SK-MEL-5 (cell line): ENCODE results near the gene NABP1. TPM values are rescaled to one million over a fixed set of nuclear protein-coding genes. Genes with fewer than 3 reads are reported as not detected.

Source experiments
- DNase-seq: peaks from one replicate; pipeline ENCODE4 v3.0.0-alpha.2; 2016; ENCODE audit warnings: low read depth, low spot score
- in situ Hi-C: cut with HindIII; loops from 2 replicates; pipeline ENCODE4 v1.10.0; 2016; ENCODE audit warnings: low sequenced_read_pairs, high pct_unique_total_duplicates, low pct_unique_long_range_greater_than_20kb
- total RNA-seq: library from RNA; depleted of rRNA; stranded (reverse); fragments of >200 nt; shearing (Covaris generic); gene quantifications from 2 replicates; pipeline ENCODE4 v1.2.3, GENCODE V29; 2014

The NABP1 gene
- total RNA-seq, 1 experiment from 2014 or later: 27.7 TPM

DNA sequence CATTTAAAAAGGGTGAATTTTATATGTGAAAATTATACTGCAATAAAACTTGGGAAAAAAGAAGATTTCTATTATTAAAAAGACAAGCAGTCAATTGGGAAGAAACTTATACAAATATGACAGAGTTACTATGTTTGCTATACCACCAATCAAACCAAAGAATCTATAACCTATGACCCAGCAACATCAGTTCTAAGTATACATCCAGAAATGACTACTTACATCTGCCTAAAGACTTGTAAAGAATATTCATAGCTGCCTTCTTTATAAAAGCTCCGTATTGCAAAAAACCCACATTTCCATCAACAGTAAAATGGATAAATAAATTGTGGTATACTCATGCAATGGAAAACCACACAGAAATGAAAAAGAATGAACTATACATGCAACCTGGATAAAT is 32.9 kb upstream of the NABP1 start:
- in situ Hi-C loops: no loop called here
- DNase-seq: no peak

- in situ Hi-C loops: no loop called here
- no peak for DNase-seq
Observed at GRCh38 chr2:191645434-191646162, 32.3 kb upstream of the NABP1 start.

DNA sequence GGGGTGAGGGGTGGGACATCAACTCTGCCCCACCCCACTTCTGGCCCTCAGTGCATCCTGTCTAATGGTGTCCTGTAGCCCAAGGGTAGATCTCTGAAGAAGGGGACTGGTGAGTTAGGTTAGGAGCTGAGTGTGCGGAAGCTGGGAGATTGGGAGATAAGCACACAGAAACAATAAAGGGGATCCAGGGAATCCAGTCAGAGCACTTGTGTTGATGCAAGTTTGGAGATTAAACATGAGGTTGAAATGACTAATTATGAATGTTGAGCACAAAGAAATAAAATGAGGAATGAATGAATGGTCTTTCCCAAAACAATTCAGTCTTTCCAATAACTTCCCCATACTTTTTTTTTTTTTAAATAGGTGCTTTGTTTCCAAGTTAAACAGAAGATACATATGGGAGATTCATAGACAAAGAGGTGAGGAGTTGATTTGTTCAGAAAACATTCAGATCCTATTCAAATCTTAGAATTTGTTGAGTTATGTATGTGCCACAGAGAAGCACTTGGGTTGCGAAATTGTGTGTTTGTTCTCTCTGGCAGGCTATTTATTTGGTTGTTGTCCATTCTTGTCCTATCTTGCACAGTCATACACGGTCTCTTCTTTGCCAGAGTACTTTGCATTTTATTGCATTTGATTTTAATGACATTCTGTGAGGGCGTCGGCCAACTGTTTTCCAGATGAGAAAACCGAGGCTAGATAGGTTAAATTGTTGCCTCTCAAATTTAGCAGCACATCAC is 31.6 kb upstream of the NABP1 start:
- in situ Hi-C loops: no loop called here

GRCh38 chr2:191649519-191649918 is 28.4 kb upstream of the NABP1 start:
- in situ Hi-C loops: no loop called here

More for the DNA sequence above, 31.6 kb upstream of the NABP1 start:
- DNase-seq: no peak

DNA sequence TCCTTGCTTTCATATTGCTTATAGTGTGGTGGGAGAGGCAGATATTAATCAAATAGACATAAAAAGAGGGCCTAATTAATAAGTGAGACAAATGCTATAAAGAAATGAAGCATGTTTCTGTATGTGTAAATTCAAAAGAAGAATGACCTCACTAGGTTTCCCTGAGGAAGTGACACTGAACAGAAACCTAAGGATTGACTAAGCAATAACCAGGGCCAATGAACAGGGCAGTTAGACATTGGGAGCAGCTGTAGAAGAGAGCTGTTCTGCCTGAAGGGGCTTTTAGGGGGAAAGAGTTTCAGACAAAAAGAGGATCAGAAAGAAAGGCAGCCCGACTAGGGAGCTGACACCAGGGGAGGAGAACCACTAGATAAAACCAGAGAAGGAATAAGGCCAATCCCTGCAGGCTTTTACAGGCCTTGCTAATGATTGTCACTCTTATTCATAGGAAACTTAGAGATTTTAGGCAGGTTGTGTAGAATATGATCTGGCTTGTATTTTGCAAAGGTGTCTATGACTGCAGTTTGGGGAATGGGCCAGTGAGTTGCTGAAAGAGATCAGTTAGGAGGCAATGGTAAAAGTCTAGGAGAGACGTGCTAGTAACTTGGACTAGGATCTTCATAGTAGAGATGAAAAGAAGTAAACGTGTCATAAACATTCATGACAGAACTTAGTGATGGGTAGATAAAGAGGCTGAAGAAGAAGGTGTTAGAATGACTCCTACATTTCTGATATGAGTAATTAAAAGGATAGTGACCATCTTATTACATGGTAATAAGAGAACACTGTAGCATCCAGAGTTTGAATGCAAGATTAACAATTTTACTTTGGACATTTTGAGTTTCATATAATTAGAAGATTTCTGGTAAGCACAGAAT is 26.8 kb upstream of the NABP1 start:
- no peak for DNase-seq
- in situ Hi-C loops: no loop called here

More at GRCh38 chr2:191649519-191649918, 28.4 kb upstream of the NABP1 start:
- DNase-seq: no peak

GRCh38 chr2:191653667-191654391 is 24.1 kb upstream of the NABP1 start:
- no peak for DNase-seq
- in situ Hi-C loops: no loop called here

DNA sequence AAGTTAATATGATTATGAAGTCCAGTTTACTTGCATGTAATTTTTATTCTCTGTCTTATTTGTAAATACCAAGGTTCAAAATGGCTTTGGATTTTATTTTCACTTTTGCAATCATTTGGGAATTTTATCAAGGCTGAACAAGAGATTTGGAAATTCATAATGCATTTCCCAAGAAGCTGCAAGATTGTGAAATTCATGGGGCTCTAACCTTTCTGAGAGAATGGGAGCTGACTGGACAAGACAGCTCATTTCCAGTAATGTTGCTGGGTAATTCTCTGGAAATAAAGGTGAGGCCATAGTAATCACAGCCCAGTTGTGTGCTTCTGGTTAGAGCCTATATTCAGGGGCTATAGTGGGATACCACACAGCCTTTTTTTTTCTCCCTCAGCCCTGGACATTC is 21.5 kb upstream of the NABP1 start:
- in situ Hi-C loops: no loop called here
- no peak for DNase-seq

DNA sequence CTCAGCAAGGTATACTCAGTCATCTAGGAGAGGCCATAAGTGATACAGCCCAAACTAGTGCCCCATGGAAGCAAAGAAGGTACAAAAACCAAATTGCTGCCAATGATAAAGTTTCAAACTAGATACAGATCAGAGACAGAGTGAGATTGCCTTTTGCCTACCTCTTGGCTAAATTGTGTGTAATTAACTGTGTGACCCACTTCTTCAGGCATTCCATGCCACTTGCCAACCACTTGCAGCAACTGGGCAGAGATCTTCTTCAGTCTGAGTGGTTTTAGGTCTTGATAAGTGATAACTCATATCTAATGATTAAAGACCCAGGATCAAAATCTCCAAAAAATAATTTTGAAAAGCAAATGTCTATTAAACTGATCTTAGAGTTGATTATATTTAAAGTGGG is 21.1 kb upstream of the NABP1 start:
- DNase-seq: no peak
- in situ Hi-C loops: no loop called here

DNA sequence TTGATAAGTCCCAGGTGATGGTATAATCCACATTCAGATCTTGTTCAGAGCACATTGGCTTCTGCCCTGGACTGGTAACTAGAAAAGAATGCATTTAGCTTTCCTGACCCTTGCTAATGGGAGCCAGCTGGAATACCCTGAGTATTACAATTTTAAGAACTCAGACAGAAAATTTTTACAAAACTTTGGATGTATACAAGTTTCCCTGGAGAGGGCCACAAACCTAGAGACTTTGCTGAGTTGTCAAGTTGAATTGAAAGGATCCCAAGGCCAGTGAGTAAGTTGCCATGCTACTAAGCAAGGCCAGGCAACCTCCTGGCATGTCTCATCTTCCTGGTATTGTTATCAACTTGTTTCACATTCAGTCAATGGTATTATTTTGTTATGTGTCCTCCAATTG is 20.0 kb upstream of the NABP1 start:
- in situ Hi-C loops: no loop called here
- DNase-seq: no peak

GRCh38 chr2:191659198-191659597 is 18.7 kb upstream of the NABP1 start:
- in situ Hi-C loops: no loop called here
- DNase-seq: no peak

- no peak for DNase-seq
- in situ Hi-C loops: no loop called here
Observed at GRCh38 chr2:191660575-191660974, 17.4 kb upstream of the NABP1 start.

DNA sequence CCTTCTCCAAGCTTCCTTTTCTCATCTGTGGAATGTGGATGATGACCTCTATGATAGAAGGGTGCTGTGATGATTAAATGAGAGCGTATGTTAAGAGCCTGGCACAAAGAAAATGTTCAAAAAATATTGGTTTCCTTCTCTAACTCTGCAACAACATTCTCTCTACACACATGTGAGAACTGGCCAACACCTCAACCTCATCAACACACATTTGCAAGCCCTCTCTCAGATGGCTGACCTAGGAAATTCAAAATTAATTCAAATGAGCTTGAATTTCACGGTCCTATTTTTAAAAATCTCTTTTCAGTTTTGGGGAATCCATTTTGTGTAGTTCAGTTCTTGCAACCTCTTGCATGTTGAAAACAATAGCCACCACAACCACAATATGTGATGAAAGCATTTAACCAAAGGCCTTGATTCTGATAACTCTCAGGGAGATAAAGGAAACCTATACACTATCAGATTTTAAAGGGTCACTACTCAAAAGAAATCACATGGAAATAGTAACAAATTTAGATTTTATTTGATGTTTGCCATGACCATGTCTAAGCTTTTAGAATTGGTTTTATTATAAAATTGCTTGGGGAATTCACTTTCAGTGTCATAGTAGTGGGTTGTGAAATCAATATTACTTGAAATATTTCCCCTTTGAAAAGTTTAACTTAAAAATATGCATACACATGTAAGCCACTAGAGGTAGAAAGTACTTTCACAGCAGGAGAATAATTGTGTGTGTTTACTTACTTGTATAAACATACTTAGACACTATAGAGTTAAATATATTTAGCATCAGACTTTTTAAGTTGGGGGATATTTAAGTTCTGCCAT is 16.6 kb upstream of the NABP1 start:
- no peak for DNase-seq
- in situ Hi-C loops: no loop called here

DNA sequence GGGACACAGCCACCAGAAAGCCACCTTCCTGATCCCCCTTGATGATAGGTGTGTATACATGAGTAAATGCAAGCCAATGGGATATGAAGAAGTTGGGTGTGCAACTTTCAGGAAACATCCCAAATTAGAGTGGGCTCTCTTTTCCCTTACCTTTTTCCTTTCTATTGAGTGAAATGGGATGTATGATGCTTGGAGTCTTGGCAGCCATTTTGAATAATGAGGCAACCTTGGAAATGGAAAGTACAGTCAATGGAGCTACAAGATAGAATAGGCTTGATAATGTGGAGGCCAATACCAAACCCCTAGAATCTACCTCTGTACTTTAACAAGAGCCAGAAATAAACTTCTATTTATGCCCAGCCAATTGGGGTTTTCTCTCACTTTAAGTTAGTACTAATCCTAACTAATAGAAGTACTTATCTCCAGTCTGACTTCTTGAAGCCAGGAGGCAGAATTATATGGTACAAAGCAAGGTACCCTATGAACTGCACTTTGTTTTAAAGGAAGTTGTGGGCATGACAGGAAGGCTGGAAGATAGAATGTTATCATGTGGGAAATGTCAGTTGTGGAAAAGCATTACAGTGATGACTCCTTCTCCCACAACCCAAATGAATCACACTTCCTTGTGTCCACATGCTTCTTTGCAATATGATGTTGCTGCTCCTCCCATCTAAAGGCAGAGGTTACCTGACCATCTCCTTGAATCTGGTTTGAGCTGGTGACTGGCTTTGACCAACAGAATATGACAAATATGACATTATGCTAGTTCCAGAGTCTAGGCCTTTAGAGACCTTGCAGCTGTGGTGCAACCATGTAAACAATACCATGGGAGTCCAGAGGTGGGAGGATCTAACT is 12.9 kb upstream of the NABP1 start:
- no peak for DNase-seq
- in situ Hi-C loops: no loop called here

- in situ Hi-C loops: no loop called here
Observed at GRCh38 chr2:191666226-191666625, 11.7 kb upstream of the NABP1 start.

DNA sequence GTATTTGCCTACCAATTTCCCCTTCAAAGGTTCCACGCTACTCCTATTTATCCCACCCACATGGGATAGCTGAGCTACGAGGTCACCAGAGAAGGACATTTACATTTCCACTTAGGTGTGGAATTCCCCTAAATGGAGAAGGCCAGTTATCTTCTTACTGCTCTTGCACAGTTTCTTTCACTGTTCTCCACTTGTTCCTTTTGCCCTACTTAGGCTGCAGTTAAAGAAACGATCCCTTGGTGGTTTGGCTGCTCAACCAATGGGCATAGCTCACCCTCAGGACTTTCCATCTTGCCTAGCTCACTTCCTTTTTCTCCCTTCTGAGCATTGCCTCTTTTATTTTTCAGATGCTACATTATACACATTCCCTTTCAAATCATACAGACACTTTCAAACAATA is 11.2 kb upstream of the NABP1 start:
- in situ Hi-C loops: no loop called here
- DNase-seq: no peak

More at GRCh38 chr2:191666226-191666625, 11.7 kb upstream of the NABP1 start:
- DNase-seq: no peak

- DNase-seq: no peak
- in situ Hi-C loops: no loop called here
Observed at GRCh38 chr2:191670076-191670475, 7.9 kb upstream of the NABP1 start.
